Neural cell (in vitro differentiated cells): Measurements from ENCODE around the gene SCGB1C1. TPM values are rescaled to one million over a fixed set of nuclear protein-coding genes. Genes with fewer than 3 reads are reported as not detected.

Experiments used
- H2AFZ ChIP-seq: fragments of 200-600, 300-800 bp; sonication (generic), shearing (Covaris generic); 2 replicates; pipeline ENCODE4 v1.6.0; 2014; ENCODE audit warnings: low read depth, mild to moderate bottlenecking, antibody characterized with exemption, low read length, moderate library complexity
- H3F3A ChIP-seq: fragments of 200-600 bp; shearing (Covaris generic); 2 replicates; pipeline ENCODE4 v1.6.1; 2016; ENCODE audit warnings: mild to moderate bottlenecking, moderate library complexity, mixed read lengths, antibody characterized with exemption, low read length; ENCODE audit not compliant: insufficient read depth, poor library complexity, severe bottlenecking
- H3K27ac ChIP-seq: fragments of 200-600, 300-800 bp; sonication (generic), shearing (Covaris generic); 2 replicates; pipeline ENCODE4 v1.5.1; 2014; ENCODE audit warnings: mild to moderate bottlenecking, low read length, moderate library complexity
- H3K27me3 ChIP-seq: fragments of 300-800, 200-600 bp; sonication (generic), shearing (Covaris generic); 2 replicates; pipeline ENCODE4 v1.6.0; 2014; ENCODE audit warnings: mild to moderate bottlenecking, low read depth, low read length, moderate library complexity; ENCODE audit not compliant: insufficient read depth
- H3K36me3 ChIP-seq: fragments of 300-800, 200-600 bp; sonication (generic), shearing (Covaris generic); 2 replicates; pipeline ENCODE4 v1.5.1; 2014; ENCODE audit warnings: mild to moderate bottlenecking, antibody characterized with exemption, low read length, moderate library complexity; ENCODE audit not compliant: insufficient read depth
- H3K4me2 ChIP-seq: fragments of 300-800, 200-600 bp; sonication (generic), shearing (Covaris generic); 2 replicates; pipeline ENCODE4 v1.6.0; 2014; ENCODE audit warnings: mild to moderate bottlenecking, low read length
- H3K4me3 ChIP-seq: fragments of 300-800, 200-600 bp; sonication (generic), shearing (Covaris generic); 2 replicates; pipeline ENCODE4 v1.5.1; 2014; ENCODE audit warnings: mild to moderate bottlenecking, low read length, moderate library complexity
- H3K79me2 ChIP-seq: fragments of 200-600 bp; shearing (Covaris generic); replicated peaks from 2 replicates; pipeline ENCODE4 v1.6.0; 2014; ENCODE audit warnings: mild to moderate bottlenecking, low read length, moderate library complexity; ENCODE audit not compliant: insufficient read depth
- H3K9ac ChIP-seq: fragments of 300-800, 200-600 bp; sonication (generic), shearing (Covaris generic); 2 replicates; pipeline ENCODE4 v1.6.1; 2016; ENCODE audit warnings: mild to moderate bottlenecking, low read length, mixed read lengths
- H3K9me2 ChIP-seq: fragments of 200-600 bp; shearing (Covaris generic); 2 replicates; pipeline ENCODE4 v1.6.1; 2016; ENCODE audit warnings: mild to moderate bottlenecking, low read length, mixed read lengths; ENCODE audit not compliant: insufficient read depth
- H3K9me3 ChIP-seq: fragments of 200-600, 300-800 bp; sonication (generic), shearing (Covaris generic); 2 replicates; pipeline ENCODE4 v1.6.1; 2016; ENCODE audit warnings: mild to moderate bottlenecking, mixed run types, low read length, moderate library complexity, mixed read lengths
- H4K20me1 ChIP-seq: fragments of 200-600 bp; shearing (Covaris generic); 2 replicates; pipeline ENCODE4 v1.6.1; 2016; ENCODE audit warnings: mild to moderate bottlenecking, mixed run types; ENCODE audit not compliant: insufficient read depth
- CTCF ChIP-seq: fragments of 450-650 bp; IDR thresholded peaks from 2 replicates; pipeline ENCODE4 v1.5.1; 2014; ENCODE audit warnings: antibody characterized with exemption, mild to moderate bottlenecking, moderate library complexity; ENCODE audit not compliant: poor library complexity, severe bottlenecking
- EP300 ChIP-seq: fragments of 450-650 bp; conservative IDR thresholded peaks from 2 replicates; pipeline ENCODE4 v1.6.1; 2014; ENCODE audit warnings: antibody characterized with exemption, mild to moderate bottlenecking, moderate library complexity; ENCODE audit not compliant: poor library complexity, severe bottlenecking
- EZH2 ChIP-seq: fragments of 200-600, 300-800 bp; shearing (Covaris generic), sonication (generic); IDR thresholded peaks from 2 replicates; pipeline ENCODE4 v1.6.1; 2014; ENCODE audit warnings: antibody characterized with exemption, low read length, borderline replicate concordance, mild to moderate bottlenecking; ENCODE audit not compliant: insufficient read depth, poor library complexity, severe bottlenecking
- MXI1 ChIP-seq: fragments of 450-650 bp; conservative IDR thresholded peaks from 2 replicates; pipeline ENCODE4 v1.6.1; 2014; ENCODE audit warnings: antibody characterized with exemption, mild to moderate bottlenecking; ENCODE audit not compliant: poor library complexity, severe bottlenecking
- POLR2AphosphoS5 ChIP-seq: IDR thresholded peaks from 2 replicates; pipeline ENCODE4 v1.6.1; 2012
- RAD21 ChIP-seq: fragments of 450-650 bp; conservative IDR thresholded peaks from 2 replicates; pipeline ENCODE4 v1.6.1; 2014; ENCODE audit warnings: antibody characterized with exemption, mild to moderate bottlenecking, moderate library complexity
- REST ChIP-seq: IDR thresholded peaks from 2 replicates; pipeline ENCODE4 v1.6.1; 2012; ENCODE audit warnings: borderline replicate concordance
- SMC3 ChIP-seq: fragments of 450-650 bp; conservative IDR thresholded peaks from 2 replicates; pipeline ENCODE4 v1.6.1; 2014; ENCODE audit warnings: antibody characterized with exemption, mild to moderate bottlenecking, moderate library complexity; ENCODE audit not compliant: poor library complexity
- TAF1 ChIP-seq: IDR thresholded peaks from 2 replicates; pipeline ENCODE4 v1.6.1; 2012; ENCODE audit warnings: low read depth
- polyA plus RNA-seq: library from polyadenylated mRNA; depleted of rRNA; stranded (reverse); fragments of >200 nt; gene quantifications from 2 replicates; pipeline ENCODE4 v1.2.3, GENCODE V29; 2014

Gene SCGB1C1
- polyA plus RNA-seq, 1 donor from 2014 or later = not detected

GRCh38 chr11:225734-226453, 33.0 kb downstream of the SCGB1C1 start:
- peaks cover 3% of the 10 kb centered on the region for H3K79me2 ChIP-seq
- H3K9ac ChIP-seq = no peak overlapping the region
- H3K4me3 ChIP-seq = no peak overlapping the region
- H3K27me3 ChIP-seq = no peaks in the 10 kb centered on the region
- no peaks in the 10 kb centered on the region for H4K20me1 ChIP-seq
- no peaks in the 10 kb centered on the region for H3F3A ChIP-seq
- no peaks in the 10 kb centered on the region for H3K9me3 ChIP-seq
- H3K27ac ChIP-seq = no peak overlapping the region
- H3K9me2 ChIP-seq = no peaks in the 10 kb centered on the region
- no peak overlapping the region for H3K4me2 ChIP-seq
- H2AFZ ChIP-seq = no peak overlapping the region
- no peaks in the 10 kb centered on the region for H3K36me3 ChIP-seq
- TF ChIP-seq RAD21 = no peak
- TF ChIP-seq SMC3 = no peak

GRCh38 chr11:227824-228379, 35.0 kb downstream of the SCGB1C1 start:
- Histone ChIP-seq H3K9me2 (no peaks in the 10 kb centered on the region), H3K79me2 (peaks cover 3% of the 10 kb centered on the region), H3K27me3 (no peaks in the 10 kb centered on the region), H3K4me2 (no peak overlapping the region), H3K4me3 (no peak overlapping the region), H2AFZ (no peak overlapping the region), H3F3A (no peaks in the 10 kb centered on the region), H3K36me3 (no peaks in the 10 kb centered on the region), H4K20me1 (no peaks in the 10 kb centered on the region), H3K27ac (no peak overlapping the region), H3K9ac (no peak overlapping the region), H3K9me3 (no peaks in the 10 kb centered on the region)
- TF ChIP-seq REST (no peak), SMC3 (no peak), POLR2AphosphoS5 (no peak), CTCF (no peak), EP300 (no peak), MXI1 (no peak), RAD21 (no peak), TAF1 (no peak), EZH2 (no peak)
